Nephron progenitor cell (in vitro differentiated cells): ENCODE data around the gene ZNF563.
A peak's percentile ranks its signal among the peaks of the same experiment; 100 is the strongest.

Source experiments
- DNase-seq: peaks from one replicate; pipeline ENCODE4 v3.0.0; 2021
- H3K27ac Mint-ChIP-seq: 2 replicates; pipeline ENCODE4 v1.8.0; 2021; ENCODE audit warnings: mild to moderate bottlenecking, moderate library complexity, mixed read lengths
- H3K27me3 Mint-ChIP-seq: 2 replicates; pipeline ENCODE4 v1.8.0; 2021; ENCODE audit warnings: mild to moderate bottlenecking, low read depth, mixed read lengths; ENCODE audit not compliant: poor library complexity
- H3K36me3 Mint-ChIP-seq: 2 replicates; pipeline ENCODE4 v1.8.0; 2021; ENCODE audit warnings: low read depth, mixed read lengths
- H3K4me1 Mint-ChIP-seq: 2 replicates; pipeline ENCODE4 v1.8.0; 2021; ENCODE audit warnings: mixed read lengths
- H3K4me3 Mint-ChIP-seq: 2 replicates; pipeline ENCODE4 v1.8.0; 2021; ENCODE audit warnings: mild to moderate bottlenecking, moderate library complexity, mixed read lengths
- H3K9me3 Mint-ChIP-seq: 2 replicates; pipeline ENCODE4 v1.8.0; 2021; ENCODE audit warnings: mild to moderate bottlenecking, moderate library complexity, mixed read lengths
- CTCF ChIP-seq: fragments of 200-600 bp; sonication (generic); IDR thresholded peaks from 2 replicates; pipeline ENCODE4 v1.5.0; 2021; ENCODE audit warnings: antibody characterized with exemption

Gene ZNF563

GRCh38 chr19:12333162-12334159 lies at the start of gene ZNF563:
ZNF563 (minus strand) TSS chr19:12333633; CDS start chr19:12333482, 151 bp downstream.
- peak; percentile 97 for DNase-seq
- Mint-ChIP-seq H3K27ac (peak within 1 kb of the TSS; percentile 71), H3K4me1 (peaks cover 38% of the 10 kb centered on the region), H3K4me3 (peak within 1 kb of the TSS; percentile 96), H3K36me3 (no peaks in the 10 kb centered on the region), H3K27me3 (peaks cover 11% of the 10 kb centered on the region), H3K9me3 (peaks cover 14% of the 10 kb centered on the region)
- TF ChIP-seq CTCF, result no peak

DNA sequence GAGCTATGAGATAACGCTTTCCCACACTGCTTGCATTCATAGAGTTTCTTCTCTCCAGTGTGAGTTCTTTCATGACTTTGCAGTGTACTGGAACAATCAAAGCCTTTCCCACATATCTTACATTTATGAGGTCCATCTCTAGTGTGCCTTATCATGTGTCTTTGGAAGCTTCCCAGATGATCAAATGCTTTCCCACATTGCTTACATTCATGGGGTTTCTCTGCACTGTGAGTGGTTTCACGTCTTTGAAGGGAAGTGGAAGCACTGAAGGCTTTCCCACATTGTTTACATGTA lies 47.0 kb upstream of the ZNF563 start:
- Mint-ChIP-seq H3K4me3 (no peak overlapping the region), H3K4me1 (no peaks in the 10 kb centered on the region), H3K27me3 (peaks cover 4% of the 10 kb centered on the region), H3K27ac (no peak overlapping the region), H3K36me3 (peaks cover 22% of the 10 kb centered on the region), H3K9me3 (peaks cover 85% of the 10 kb centered on the region)
- TF ChIP-seq CTCF, result no peak
- no peak for DNase-seq

- Mint-ChIP-seq H3K4me1 (no peaks in the 10 kb centered on the region), H3K27me3 (peaks cover 4% of the 10 kb centered on the region), H3K4me3 (no peak overlapping the region), H3K27ac (no peak overlapping the region), H3K9me3 (peaks cover 83% of the 10 kb centered on the region), H3K36me3 (peaks cover 22% of the 10 kb centered on the region)
- no peak for TF ChIP-seq CTCF
- DNase-seq, result no peak
Observed at GRCh38 chr19:12379732-12380443, 46.5 kb upstream of the ZNF563 start.

DNA sequence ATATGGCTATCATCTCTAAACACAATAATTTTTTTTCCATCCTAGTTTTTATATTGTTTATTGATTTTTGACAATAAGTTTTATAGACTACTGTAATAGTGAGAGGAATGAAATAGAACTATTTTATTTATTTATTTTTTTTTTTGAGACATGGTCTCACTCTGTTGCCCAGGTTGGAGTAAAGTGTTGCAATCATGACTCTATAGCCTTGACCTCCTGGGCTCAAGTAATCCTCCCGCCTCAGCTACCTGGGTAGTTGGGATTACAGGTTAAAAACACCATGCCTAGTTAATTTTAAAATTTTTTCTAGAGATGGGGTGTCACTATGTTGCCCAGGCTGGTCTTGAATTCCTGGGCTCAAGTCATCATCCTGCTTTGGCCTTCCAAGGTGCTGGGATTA lies 40.6 kb upstream of the ZNF563 start:
- Mint-ChIP-seq H3K4me1 (no peaks in the 10 kb centered on the region), H3K4me3 (no peak overlapping the region), H3K9me3 (peaks cover 69% of the 10 kb centered on the region), H3K27me3 (peaks cover 7% of the 10 kb centered on the region), H3K27ac (no peak overlapping the region), H3K36me3 (peaks cover 3% of the 10 kb centered on the region)
- DNase-seq, result no peak
- no peak for TF ChIP-seq CTCF

GRCh38 chr19:12365236-12366162 lies 32.1 kb upstream of the ZNF563 start, which contains the start of gene ZNF442:
ZNF442 (minus strand) TSS chr19:12365683; CDS start chr19:12363631, 2,052 bp downstream.
- Mint-ChIP-seq H3K36me3 (peaks cover 30% of the 10 kb centered on the region), H3K27me3 (peaks cover 10% of the 10 kb centered on the region), H3K27ac (peak within 1 kb of the TSS; percentile 99), H3K4me3 (peak within 1 kb of the TSS; percentile 93), H3K9me3 (peaks cover 88% of the 10 kb centered on the region), H3K4me1 (peaks cover 27% of the 10 kb centered on the region)
- TF ChIP-seq CTCF, result peak; percentile 32
- DNase-seq, result peak; percentile 96
